Keratinocyte (primary cell): ENCODE data around the gene CCDC182. TPM values are rescaled to one million over a fixed set of nuclear protein-coding genes. Genes with fewer than 3 reads are reported as not detected.

Experiments
- DNase-seq: peaks from one replicate; pipeline ENCODE4 v3.0.0-alpha.2; 2011; ENCODE audit warnings: low read depth, missing footprints, low spot score
- FAIRE-seq: peaks from 2 replicates; lab custom pipeline; 2011; peaks lifted over from hg19 to GRCh38; lab: Jason Lieb, UNC
- H2AFZ ChIP-seq: 2 replicates; pipeline ENCODE4 v1.6.0; 2012; ENCODE audit warnings: low read length, control low read depth, inconsistent platforms; ENCODE audit not compliant: control insufficient read depth
- H3K27ac ChIP-seq: 2 replicates; pipeline ENCODE4 v1.5.1; 2011; ENCODE audit warnings: low read length; ENCODE audit not compliant: control insufficient read depth, insufficient read depth
- H3K27me3 ChIP-seq: 3 replicates; pipeline ENCODE4 v1.6.0; 2011; ENCODE audit warnings: low read length; ENCODE audit not compliant: control insufficient read depth, insufficient read depth; ENCODE audit errors: extremely low read depth
- H3K36me3 ChIP-seq, 2 experiments: 2 replicates in 1 of 2; 3 replicates in 1 of 2; pipeline ENCODE4 v1.5.1; 2011; ENCODE audit warnings: low read length in 2 of 2, mild to moderate bottlenecking in 1 of 2; ENCODE audit not compliant: control insufficient read depth in 2 of 2, insufficient read depth in 2 of 2; ENCODE audit errors: extremely low read depth in 1 of 2
- H3K4me1 ChIP-seq: 3 replicates; pipeline ENCODE4 v1.5.1; 2011; ENCODE audit warnings: low read length; ENCODE audit not compliant: control insufficient read depth, insufficient read depth; ENCODE audit errors: extremely low read depth
- H3K4me2 ChIP-seq: 3 replicates; pipeline ENCODE4 v1.6.0; 2011; ENCODE audit warnings: low read depth, low read length; ENCODE audit not compliant: control insufficient read depth, insufficient read depth; ENCODE audit errors: extremely low read depth
- H3K4me3 ChIP-seq, 3 experiments: fragments of 200-600 bp in 1 of 3; sonication (generic) in 1 of 3; 2 replicates in 2 of 3; 3 replicates in 1 of 3; pipeline ENCODE4 v1.5.1; 2011 to 2016; ENCODE audit warnings: low read length in 3 of 3, mild to moderate bottlenecking in 3 of 3, control low read depth in 2 of 3, inconsistent platforms in 1 of 3, low read depth in 1 of 3, mixed read lengths in 1 of 3, mixed run types in 1 of 3, moderate library complexity in 1 of 3; ENCODE audit not compliant: control insufficient read depth in 2 of 3, insufficient read depth in 2 of 3; ENCODE audit errors: extremely low read depth in 1 of 3
- H3K79me2 ChIP-seq: 2 replicates; pipeline ENCODE4 v1.6.0; 2012; ENCODE audit warnings: low read length; ENCODE audit not compliant: control insufficient read depth, insufficient read depth
- H3K9ac ChIP-seq: 3 replicates; pipeline ENCODE4 v1.6.0; 2011; ENCODE audit warnings: low read length; ENCODE audit not compliant: control insufficient read depth, insufficient read depth; ENCODE audit errors: extremely low read depth
- H3K9me1 ChIP-seq: 3 replicates; pipeline ENCODE4 v1.6.0; 2011; ENCODE audit warnings: low read length; ENCODE audit not compliant: control insufficient read depth, insufficient read depth; ENCODE audit errors: extremely low read depth
- H3K9me3 ChIP-seq: 2 replicates; pipeline ENCODE4 v1.5.1; 2012; ENCODE audit warnings: low read depth, low read length; ENCODE audit not compliant: control insufficient read depth
- H4K20me1 ChIP-seq: 3 replicates; pipeline ENCODE4 v1.6.0; 2011; ENCODE audit warnings: low read length; ENCODE audit not compliant: control insufficient read depth, insufficient read depth; ENCODE audit errors: extremely low read depth
- CTCF ChIP-seq, 3 experiments: IDR thresholded peaks in 1 of 3; conservative IDR thresholded peaks in 1 of 3; optimal IDR thresholded peaks in 1 of 3; 2 replicates in 2 of 3; 3 replicates in 1 of 3; pipeline versions ENCODE3 to v1.5.1; 2011; ENCODE audit warnings: low read length in 3 of 3, mild to moderate bottlenecking in 3 of 3, moderate library complexity in 2 of 3, control low read depth in 1 of 3, inconsistent platforms in 1 of 3; ENCODE audit not compliant: insufficient read depth in 2 of 3; ENCODE audit errors: extremely low read depth in 1 of 3
- EZH2 ChIP-seq: IDR thresholded peaks from one replicate; pipeline ENCODE4 v1.6.1; 2012; ENCODE audit warnings: inconsistent platforms, mild to moderate bottlenecking, low read length, moderate library complexity
- dilution Hi-C: fragments of 300-500 bp; cut with MboI; formaldehyde crosslinking; loops from one replicate; pipeline ENCODE4 v1.7.0; 2020; ENCODE audit warnings: low sequenced_read_pairs; ENCODE audit not compliant: extremely low pct_ligation_motif_present
- polyA plus RNA-seq, 5 experiments: library from polyadenylated mRNA; depleted of rRNA in 3 of 5; stranded (reverse) in 3 of 5; stranded (forward) in 1 of 5; unstranded in 1 of 5; fragments of >200 nt; gene quantifications; 1 replicate in 1 of 5; 2 replicates in 3 of 5; 3 replicates in 1 of 5; pipeline versions ENCODE4 v1.2.1 to v1.2.3, GENCODE V29; 2011 to 2012; ENCODE audit warnings: missing spikeins in 2 of 5, low read depth in 1 of 5, low replicate concordance in 1 of 5

The CCDC182 gene
- polyA plus RNA-seq, 1 donor (not counting 4 experiments of a cell fraction or from before 2014, with no cell fraction given), result not detected

DNA sequence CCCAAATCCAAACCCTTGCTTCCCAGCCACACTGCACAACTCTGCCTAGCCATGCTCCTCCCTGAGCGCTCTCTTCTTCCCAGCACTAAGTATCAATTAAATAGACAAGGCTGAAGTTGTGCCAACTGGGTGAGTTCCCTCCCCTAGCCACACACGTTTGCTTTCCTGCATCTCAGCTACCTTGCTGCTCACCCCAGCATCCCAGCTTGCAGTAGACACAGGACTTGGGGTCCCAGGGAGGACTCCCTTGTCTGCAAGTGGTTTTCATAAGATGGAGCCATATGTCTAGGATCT is 4.9 kb downstream of the CCDC182 start:
- DNase-seq, result no peak
- no peaks in the 10 kb centered on the region for H4K20me1 ChIP-seq
- H2AFZ ChIP-seq, result no peak overlapping the region
- H3K4me3 ChIP-seq, result no peak overlapping the region
- H3K27ac ChIP-seq, result no peak overlapping the region
- no peaks in the 10 kb centered on the region for H3K9me1 ChIP-seq
- no peak for TF ChIP-seq CTCF (optimal IDR thresholded peaks at IDR 0.05 in 1 of 3, IDR thresholded peaks at IDR 0.05 in 1 of 3, conservative IDR thresholded peaks at IDR 0.05 in 1 of 3; ENCODE audit: extremely low read depth in 1 of 3, insufficient read depth in 2 of 3, low read length in 3 of 3)
- no peak for TF ChIP-seq EZH2
- no peak for FAIRE-seq
- no peaks in the 10 kb centered on the region for H3K36me3 ChIP-seq
- peaks cover 14% of the 10 kb centered on the region for H3K27me3 ChIP-seq
- H3K79me2 ChIP-seq, result no peaks in the 10 kb centered on the region
- H3K4me1 ChIP-seq, result no peaks in the 10 kb centered on the region
- no peaks in the 10 kb centered on the region for H3K9me3 ChIP-seq
- no peak overlapping the region for H3K9ac ChIP-seq
- H3K4me2 ChIP-seq, result no peak overlapping the region
- dilution Hi-C loops, result no loop called here

GRCh38 chr17:57739402-57740234 is 5.5 kb downstream of the CCDC182 start:
- no peak overlapping the region for H3K27ac ChIP-seq
- peak; percentile 77 for FAIRE-seq
- dilution Hi-C loops, result no loop called here
- no peaks in the 10 kb centered on the region for H4K20me1 ChIP-seq
- no peak overlapping the region for H3K9ac ChIP-seq
- H3K79me2 ChIP-seq, result no peaks in the 10 kb centered on the region
- no peak for DNase-seq
- TF ChIP-seq EZH2 (no peak), CTCF (optimal IDR thresholded peaks at IDR 0.05 in 1 of 3, IDR thresholded peaks at IDR 0.05 in 1 of 3, conservative IDR thresholded peaks at IDR 0.05 in 1 of 3; ENCODE audit: extremely low read depth in 1 of 3, insufficient read depth in 2 of 3, low read length in 3 of 3) (peak; percentile 56 to 58 (median 58))
- H3K27me3 ChIP-seq, result peaks cover 9% of the 10 kb centered on the region
- no peaks in the 10 kb centered on the region for H3K4me1 ChIP-seq
- no peak overlapping the region for H3K4me2 ChIP-seq
- no peaks in the 10 kb centered on the region for H3K9me3 ChIP-seq
- no peak overlapping the region for H2AFZ ChIP-seq
- no peaks in the 10 kb centered on the region for H3K9me1 ChIP-seq
- H3K36me3 ChIP-seq, result no peaks in the 10 kb centered on the region
- H3K4me3 ChIP-seq, result no peak overlapping the region
